ENCODE data around the gene B3GLCT. TPM values are rescaled to one million over a fixed set of nuclear protein-coding genes. Genes with fewer than 3 reads are reported as not detected.

Gene B3GLCT
- total and polyA plus RNA-seq, 10 of the 15 experiments (the other 5 are each of a cell fraction or from before 2014, with no cell fraction given) = 0.07 to 0.89 (median 0.25) TPM

GRCh38 chr13:31321457-31321856 is 121.7 kb downstream of the B3GLCT start:
- TF ChIP-seq RAD21 (IDR thresholded peaks at IDR 0.05; ENCODE audit: insufficient read depth, low read depth, low read length) (no peak), RUNX3 (IDR thresholded peaks at IDR 0.05; ENCODE audit: low read length) (peak; percentile 14; the same call in 1 of the 2 replicates), MLLT1 (IDR thresholded peaks at IDR 0.05) (no peak), IKZF1 (conservative IDR thresholded peaks at IDR 0.05) (0 out of 2 replicates have a peak, but pooled peaks have one; percentile 14), FOXK2 (IDR thresholded peaks at IDR 0.05) (no peak), IKZF2 (IDR thresholded peaks at IDR 0.05) (0 out of 4 replicates have a peak, but pooled peaks of 1 of the 2 experiments have one; percentile 33), DPF2 (IDR thresholded peaks at IDR 0.05) (0 out of 2 replicates have a peak, but pooled peaks have one; percentile 37), ATF7 (IDR thresholded peaks at IDR 0.05; ENCODE audit: low read depth) (no peak)
- BruUV-seq (replicated peaks) = no TSS peak
- FAIRE-seq (peak; percentile 7), DNase-seq (ENCODE audit: low read depth, low spot score) (no peak), ATAC-seq (peak; percentile 79)
- Histone ChIP-seq H3K9me3 (replicated peaks; ENCODE audit: control insufficient read depth, insufficient read depth, low read length) (no peaks in the 10 kb centered on the region; the same call in 2 of the 3 replicates), H3K79me2 (ENCODE audit: control insufficient read depth, insufficient read depth, low read length) (no peaks in the 10 kb centered on the region), H3K36me3 (ENCODE audit: control insufficient read depth in 2 of 2, insufficient read depth in 2 of 2, low read length in 1 of 2) (no peaks in the 10 kb centered on the region), H3K9ac (ENCODE audit: control insufficient read depth, insufficient read depth, low read length) (no peak overlapping the region), H3K27ac (ENCODE audit: control insufficient read depth, insufficient read depth) (no peak overlapping the region), H3K4me2 (ENCODE audit: control insufficient read depth, insufficient read depth) (no peak overlapping the region), H3K4me1 (ENCODE audit: control insufficient read depth, insufficient read depth, low read length) (no peaks in the 10 kb centered on the region), H3K4me3 (no peak overlapping the region), H4K20me1 (ENCODE audit: control insufficient read depth, insufficient read depth) (no peaks in the 10 kb centered on the region), H3K27me3 (replicated peaks in 1 of 2; ENCODE audit: control insufficient read depth in 2 of 2, insufficient read depth in 2 of 2, low read length in 1 of 2) (no peaks in the 10 kb centered on the region), H2AFZ (ENCODE audit: control insufficient read depth, low read depth, low read length) (no peak overlapping the region)
- ChIA-PET SMC1A (ENCODE audit: uncharacterized antibody, unreplicated experiment) (no interaction called here), CTCF (interaction anchor here (0.6 kb wide), 1 partner anchor 272 kb away, joined by 3 read pairs; no protein-coding TSS in a partner anchor), RAD21 (ENCODE audit: unreplicated experiment) (no interaction called here), POLR2A (no interaction called here)
- 2% methylated on average over 3 of the region's 3 CpGs for WGBS (ENCODE audit: insufficient coverage, insufficient replicate concordance, low lambda C conversion rate, missing lambda C conversion rate)
- intact Hi-C loops (cut with micrococcal nuclease; ENCODE audit: unreplicated experiment) (no loop called here), in situ Hi-C loops (cut with MboI) (no loop called here)
